Metanephros (tissue), 2 donors: ENCODE measurements around the gene LBHD1. TPM values are rescaled to one million over a fixed set of nuclear protein-coding genes. Genes with fewer than 3 reads are reported as not detected.

Experiments used
- small RNA-seq: library from RNA; depleted of rRNA; stranded (forward); fragments of <200 nt; gene quantifications from one replicate; pipeline ENCODE3, GENCODE V24; 2014; ENCODE audit warnings: low replicate concordance
- total RNA-seq: library from RNA; depleted of rRNA; stranded (reverse); fragments of >200 nt; gene quantifications from one replicate; pipeline ENCODE4 v1.2.3, GENCODE V29; 2014

LBHD1 gene
- total RNA-seq, result 4.0 TPM

GRCh38 chr11:62671608-62672389 is at the start of gene LBHD1, which contains the start of gene UQCC3:
Gene LBHD1 (minus strand): TSS chr11:62672267. CDS start chr11:62670031, 2,236 bp downstream.
Gene UQCC3 (plus strand): TSS chr11:62671673. CDS start chr11:62671746, 73 bp downstream.

DNA sequence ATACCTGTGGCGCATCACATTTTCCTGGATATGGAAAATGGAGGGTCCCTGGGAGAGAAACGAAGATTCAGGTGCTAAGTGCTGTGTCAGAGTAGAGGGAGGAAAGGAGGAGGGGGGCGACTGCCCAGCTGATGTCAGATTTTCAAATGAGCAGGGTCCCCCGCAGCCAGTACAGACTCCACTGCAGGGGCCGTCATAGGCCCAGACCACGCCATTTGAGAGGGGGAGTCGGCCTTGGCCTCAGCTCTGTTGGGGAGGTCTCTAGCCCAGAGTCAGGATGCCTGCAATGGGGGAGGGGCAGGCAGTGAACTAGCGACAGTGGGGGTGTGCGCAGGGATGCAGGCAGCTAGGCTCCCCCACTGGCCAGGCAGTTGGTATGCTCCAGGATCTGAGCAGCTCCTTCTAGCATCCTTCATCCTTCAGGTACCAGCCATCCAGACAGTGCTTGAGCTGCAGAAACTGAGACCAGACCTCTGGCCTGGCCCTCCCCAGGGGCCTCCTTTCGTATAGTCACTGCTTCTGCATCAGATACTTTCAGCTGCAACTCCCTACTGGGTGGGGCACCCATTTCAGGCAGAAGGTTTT is 35.3 kb upstream of the LBHD1 start, which contains the start of the genes BSCL2 and GNG3:
TSS of gene BSCL2 (minus strand) at position 148 of the 585 bp plus-strand sequence. CDS start 229 bp downstream, outside the sequence.
TSS of gene GNG3 (plus strand) at position 400 of the 585 bp plus-strand sequence. CDS start 620 bp downstream, outside the sequence.

DNA sequence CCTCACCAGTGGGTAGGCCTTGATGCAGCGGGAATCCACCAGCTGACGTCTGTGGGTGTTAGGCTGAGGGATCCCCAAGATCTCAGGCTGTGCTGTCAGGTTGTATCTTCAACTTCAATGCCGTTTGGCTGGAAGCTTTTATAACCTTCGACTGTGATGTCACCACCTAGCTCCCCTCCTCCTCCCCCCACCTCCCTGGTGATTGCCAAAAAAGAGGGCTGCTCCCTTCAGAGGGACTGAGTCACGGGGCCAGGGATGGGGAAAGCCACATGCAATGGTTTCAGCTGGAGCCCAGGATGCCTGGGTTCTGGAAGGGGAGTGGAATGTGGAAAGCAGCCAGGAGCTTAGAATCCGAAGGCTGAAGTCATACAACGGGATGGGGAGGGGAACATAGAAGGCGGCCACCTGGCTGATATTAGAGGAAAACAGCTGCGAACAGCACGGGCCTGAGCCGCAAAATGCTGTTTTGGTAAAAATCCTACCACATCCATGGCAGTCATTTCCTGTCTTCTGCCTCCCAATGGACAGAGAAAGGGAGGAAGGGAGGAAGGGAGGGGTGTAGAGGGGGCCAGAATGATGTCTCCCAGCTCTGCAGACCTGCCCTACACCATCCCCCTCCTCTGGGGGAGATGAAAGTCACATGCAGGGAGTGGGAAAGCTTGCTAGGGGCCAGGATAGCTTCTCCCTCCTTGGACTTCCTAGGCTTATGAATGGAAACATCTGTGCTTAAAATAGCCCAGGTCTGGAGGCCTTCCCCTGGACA is 17.5 kb upstream of the LBHD1 start, which contains the start of gene LRRN4CL:
TSS of gene LRRN4CL (minus strand) at position 110 of the 763 bp plus-strand sequence. CDS start 1,022 bp downstream, outside the sequence.

GRCh38 chr11:62678770-62679696 is 7.0 kb upstream of the LBHD1 start, which contains the start of gene UBXN1:
Gene UBXN1 (minus strand): TSS chr11:62679073. CDS start chr11:62678923, 150 bp downstream.

DNA sequence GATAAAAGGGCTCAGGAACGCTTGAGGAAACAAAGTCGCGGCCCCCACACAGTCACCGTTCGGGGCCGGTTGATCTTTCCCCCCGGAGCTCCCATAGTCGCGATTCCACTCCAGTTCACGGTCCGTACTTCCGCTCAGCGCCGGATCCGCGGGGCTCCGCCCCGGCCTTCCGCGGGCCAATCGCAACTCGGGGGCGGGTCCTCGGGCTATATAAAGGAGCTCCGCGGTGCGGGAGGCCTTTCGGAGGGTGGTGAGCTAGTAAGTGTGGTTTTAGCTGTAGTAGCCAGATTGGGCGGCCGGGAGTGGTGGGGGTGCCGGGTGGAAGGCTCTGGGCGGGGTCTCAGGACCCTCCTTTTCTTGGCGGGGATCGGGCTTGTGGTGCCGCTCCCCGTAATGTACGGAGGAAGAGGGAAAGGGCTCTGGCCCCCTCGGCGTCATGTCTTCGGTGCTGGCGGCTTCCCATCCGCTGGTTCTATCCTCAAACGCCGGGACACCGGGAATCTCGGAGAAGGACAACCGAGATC is 6.9 kb downstream of the LBHD1 start, which contains the start of the genes C11orf98 and CSKMT:
TSS of gene C11orf98 (minus strand) at position 136 of the 524 bp plus-strand sequence. CDS start at position 95, 41 bp downstream.
TSS of gene CSKMT (plus strand) at position 238 of the 524 bp plus-strand sequence. CDS start 568 bp downstream, outside the sequence.

DNA sequence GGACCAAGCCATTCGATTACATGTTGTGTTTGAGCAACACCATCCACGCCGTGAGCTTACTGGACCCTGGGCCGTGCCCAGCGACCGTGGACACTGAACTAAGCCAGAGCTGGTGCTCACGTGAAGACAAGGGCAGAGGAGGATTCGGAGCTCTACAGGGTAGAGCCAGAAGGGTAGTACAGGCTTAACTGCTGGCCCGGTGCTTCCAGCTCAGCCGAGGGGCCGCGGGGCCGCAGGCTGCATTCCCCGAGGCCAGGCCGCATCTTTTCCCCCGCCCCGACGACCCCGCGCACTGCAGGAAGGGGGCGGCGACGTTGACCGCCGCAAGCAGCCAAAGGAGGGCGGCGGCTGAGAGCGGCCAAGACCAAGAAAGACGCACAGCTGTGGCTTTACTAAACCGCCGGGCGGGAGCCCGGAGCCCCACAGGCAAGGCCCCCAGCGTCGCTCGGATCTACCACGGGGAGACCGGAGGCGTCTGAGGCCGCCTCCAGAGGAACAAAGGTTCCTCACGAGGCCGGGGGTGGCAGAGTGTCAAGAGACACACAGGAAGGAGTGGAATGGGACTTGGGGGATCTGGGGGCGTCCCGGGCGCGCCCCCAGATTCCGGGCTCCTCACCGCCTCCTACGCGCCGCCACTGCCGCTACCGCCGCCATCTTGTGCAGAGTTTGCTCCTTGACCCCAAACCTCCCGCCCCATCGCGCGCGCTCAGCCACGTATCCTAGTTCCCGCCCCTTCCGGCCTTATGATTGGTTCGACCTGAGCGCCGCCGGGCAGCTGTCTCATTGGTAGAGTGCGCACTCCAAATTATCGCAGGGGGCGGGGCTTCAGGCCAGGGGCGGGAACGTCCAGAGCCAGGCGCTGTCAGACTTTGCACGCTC is 25.9 kb downstream of the LBHD1 start, which contains the start of gene GANAB:
TSS of gene GANAB (minus strand) at position 668 of the 879 bp plus-strand sequence. CDS start at position 654, 14 bp downstream.

DNA sequence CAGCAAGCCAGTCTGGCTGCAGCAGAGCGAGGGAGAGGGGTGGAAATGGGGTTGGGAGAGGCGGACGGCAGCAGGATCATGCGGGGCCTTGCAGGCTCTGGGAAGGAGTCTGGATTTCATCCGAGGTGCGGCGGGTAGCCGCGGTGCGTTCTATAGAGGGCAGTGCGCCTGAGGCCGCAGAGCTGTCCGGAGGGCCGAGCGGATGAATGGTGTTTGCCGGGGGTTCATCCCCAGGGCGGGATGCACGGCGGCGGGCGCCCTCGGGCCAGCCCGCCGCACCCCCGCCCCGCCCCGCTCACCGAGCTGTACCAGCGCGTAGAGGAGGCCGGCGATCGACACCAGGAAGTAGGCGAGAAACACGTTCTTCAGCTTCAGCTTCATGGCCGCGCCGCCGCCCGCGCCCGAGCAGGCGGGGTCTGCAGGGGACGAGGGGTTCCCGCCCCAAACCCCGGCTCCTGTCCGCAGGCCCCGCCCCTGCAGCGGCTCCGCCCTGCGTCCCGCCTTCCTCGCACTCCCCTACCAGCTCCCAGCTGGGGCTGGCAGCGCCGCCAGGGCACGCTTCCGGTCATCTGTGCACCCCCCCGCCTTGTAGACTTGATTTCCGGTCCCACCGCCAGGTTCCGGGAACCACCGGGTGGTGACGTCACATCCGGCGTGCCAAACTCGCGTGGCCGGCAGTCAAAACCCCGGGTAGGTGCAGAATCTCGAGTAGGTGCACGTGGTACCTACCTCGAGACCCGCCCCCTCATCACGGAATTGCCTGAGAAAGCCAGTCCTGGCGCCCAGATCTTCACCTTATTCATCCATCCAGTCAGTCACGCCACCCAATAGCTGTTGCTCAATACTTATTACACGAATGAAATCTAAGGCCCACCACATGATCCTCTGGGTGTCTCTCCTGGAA is 50.2 kb downstream of the LBHD1 start, which contains the start of gene B3GAT3:
TSS of gene B3GAT3 (minus strand) at position 420 of the 904 bp plus-strand sequence. CDS start at position 381, 39 bp downstream.

Small RNA genes within 50 kb of the gene (small RNA-seq; reads per million reads assigned to genes)
- not detected for gene SNORA57

Other genes with a start within 250 kb of the LBHD1 start
- 286 TPM for gene AHNAK, start 125.5 kb downstream of the LBHD1 start, total RNA-seq
- gene EEF1G, start 98.4 kb downstream of the LBHD1 start, total RNA-seq, result 1,423 TPM
- gene TUT1, start 80.7 kb downstream of the LBHD1 start, total RNA-seq, result 12.9 TPM
- 79.0 TPM for gene MTA2, start 70.4 kb downstream of the LBHD1 start, total RNA-seq
- 26.9 TPM for gene EML3, start 59.5 kb downstream of the LBHD1 start, total RNA-seq
- 1.6 TPM for gene ROM1, start 59.0 kb downstream of the LBHD1 start, total RNA-seq
- 28.3 TPM for gene B3GAT3, start 50.3 kb downstream of the LBHD1 start, total RNA-seq
- gene GANAB, start 25.7 kb downstream of the LBHD1 start, total RNA-seq, result 253 TPM
- gene INTS5, start 19.0 kb downstream of the LBHD1 start, total RNA-seq, result 23.0 TPM
- 20.1 TPM for gene C11orf98, start 7.1 kb downstream of the LBHD1 start, total RNA-seq
- gene CSKMT, start 7.0 kb downstream of the LBHD1 start, total RNA-seq, result 8.9 TPM
- 10.2 TPM for gene UQCC3, start 594 bp downstream of the LBHD1 start, total RNA-seq
- 89.0 TPM for gene UBXN1, start 6.8 kb upstream of the LBHD1 start, total RNA-seq
- gene LRRN4CL, start 17.3 kb upstream of the LBHD1 start, total RNA-seq, result 5.4 TPM
- 79.3 TPM for gene BSCL2, start 35.2 kb upstream of the LBHD1 start, total RNA-seq
- gene GNG3, start 35.4 kb upstream of the LBHD1 start, total RNA-seq, result not detected
- 39.5 TPM for gene HNRNPUL2, start 55.2 kb upstream of the LBHD1 start, total RNA-seq
- gene TTC9C, start 56.2 kb upstream of the LBHD1 start, total RNA-seq, result 34.4 TPM
- 14.8 TPM for gene ZBTB3, start 81.9 kb upstream of the LBHD1 start, total RNA-seq
- 87.4 TPM for gene POLR2G, start 89.3 kb upstream of the LBHD1 start, total RNA-seq
- gene TAF6L, start 99.1 kb upstream of the LBHD1 start, total RNA-seq, result 36.1 TPM
- 43.4 TPM for gene TMEM179B, start 115.1 kb upstream of the LBHD1 start, total RNA-seq
- 20.4 TPM for gene TMEM223, start 119.7 kb upstream of the LBHD1 start, total RNA-seq
- 37.9 TPM for gene NXF1, start 133.2 kb upstream of the LBHD1 start, total RNA-seq
- 34.2 TPM for gene STX5, start 159.8 kb upstream of the LBHD1 start, total RNA-seq
- gene TEX54, start 160.6 kb upstream of the LBHD1 start, total RNA-seq, result not detected
- 33.6 TPM for gene WDR74, start 167.3 kb upstream of the LBHD1 start, total RNA-seq
- gene SLC3A2, start 208.6 kb upstream of the LBHD1 start, total RNA-seq, result 139 TPM
- not detected for gene CHRM1, start 249.1 kb upstream of the LBHD1 start, total RNA-seq